ENCODE results near the gene SMARCC2. TPM values are rescaled to one million over a fixed set of nuclear protein-coding genes. Genes with fewer than 3 reads are reported as not detected.

Gene SMARCC2
- polyA plus RNA-seq, 3 donors, result 116 to 152 (median 133) TPM

DNA sequence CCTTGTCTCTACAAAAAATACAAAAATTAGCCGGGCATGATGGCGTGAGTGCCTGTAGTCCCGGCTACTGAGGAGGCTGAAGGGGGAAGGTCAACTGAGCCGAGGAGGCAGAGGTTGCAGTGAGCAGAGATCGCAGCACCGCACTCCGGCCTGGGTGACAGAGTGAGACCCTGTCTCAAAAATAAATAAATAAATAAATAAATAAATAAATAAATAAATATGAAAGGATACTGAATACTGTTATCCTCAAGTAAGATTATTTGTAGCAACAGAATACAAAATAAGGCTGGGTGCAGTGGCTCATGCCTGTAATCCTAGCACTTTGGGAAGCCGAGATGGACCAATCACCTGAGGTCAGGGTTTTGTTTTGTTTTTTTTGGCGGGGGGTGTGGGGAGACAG is 30.6 kb upstream of the SMARCC2 start:
- no peak for DNase-seq

DNA sequence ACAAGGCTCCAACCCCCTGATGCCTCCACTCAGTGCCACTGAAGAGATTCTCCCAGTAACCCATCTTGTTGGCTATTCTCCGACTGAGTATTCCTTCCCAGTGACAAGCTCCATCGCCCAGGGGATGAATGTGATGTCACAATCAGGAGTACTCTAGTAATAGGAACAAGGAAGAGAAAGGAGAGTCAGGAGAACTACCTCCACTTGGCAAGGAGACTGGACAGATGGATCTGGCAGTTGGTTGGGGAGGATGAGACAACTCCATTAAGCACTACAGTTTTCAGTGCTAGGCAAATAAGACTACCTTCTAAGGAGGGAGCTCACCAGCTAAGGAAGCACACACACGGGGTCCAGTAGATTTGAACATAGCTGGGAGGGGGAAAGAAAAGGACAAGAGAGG is 27.2 kb upstream of the SMARCC2 start:
- no peak for DNase-seq

GRCh38 chr12:56213878-56214277 is 24.6 kb upstream of the SMARCC2 start:
- no peak for DNase-seq

DNA sequence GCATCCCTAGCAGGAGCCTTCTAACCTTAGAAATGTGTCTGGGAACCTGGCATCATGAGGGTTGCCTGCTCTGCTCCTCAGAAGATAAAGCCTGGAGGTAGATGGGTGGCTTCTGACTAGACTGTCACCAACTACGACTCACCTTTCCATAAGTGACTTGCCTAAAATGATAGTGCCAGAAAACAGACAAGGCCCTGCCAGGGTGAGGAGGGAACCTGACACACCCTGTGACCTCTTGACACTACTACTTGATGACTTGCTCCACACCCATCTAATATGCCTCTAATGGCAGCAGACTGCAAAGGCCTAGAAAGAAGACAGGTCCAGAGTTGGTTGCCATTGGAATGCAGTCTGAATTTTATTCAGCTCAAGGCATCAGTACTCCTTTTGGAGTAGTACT is 23.1 kb upstream of the SMARCC2 start:
- no peak for DNase-seq

GRCh38 chr12:56208006-56208405 is 18.7 kb upstream of the SMARCC2 start:
- DNase-seq, result no peak

- no peak for DNase-seq
Measured at GRCh38 chr12:56206452-56207166, 17.3 kb upstream of the SMARCC2 start.

DNA sequence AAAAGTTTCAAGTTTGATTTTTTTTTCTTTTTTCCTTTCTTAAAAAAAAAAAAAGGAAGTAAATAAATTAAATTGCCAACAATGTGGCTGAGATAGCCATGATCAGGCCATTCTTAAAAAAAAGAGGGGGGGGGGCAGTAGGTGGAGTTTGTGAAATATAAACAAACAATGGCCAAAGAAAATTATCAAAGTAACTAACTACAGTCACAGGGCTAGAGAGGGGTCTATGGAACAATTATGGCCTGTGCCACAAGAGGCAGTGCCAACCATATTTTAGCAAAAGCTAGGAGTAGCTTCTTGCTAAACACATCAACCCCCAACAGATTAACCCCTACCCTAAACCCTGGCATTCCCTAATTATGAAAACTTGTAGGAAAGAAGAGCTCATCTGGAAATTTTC is 16.2 kb upstream of the SMARCC2 start:
- no peak for DNase-seq

DNA sequence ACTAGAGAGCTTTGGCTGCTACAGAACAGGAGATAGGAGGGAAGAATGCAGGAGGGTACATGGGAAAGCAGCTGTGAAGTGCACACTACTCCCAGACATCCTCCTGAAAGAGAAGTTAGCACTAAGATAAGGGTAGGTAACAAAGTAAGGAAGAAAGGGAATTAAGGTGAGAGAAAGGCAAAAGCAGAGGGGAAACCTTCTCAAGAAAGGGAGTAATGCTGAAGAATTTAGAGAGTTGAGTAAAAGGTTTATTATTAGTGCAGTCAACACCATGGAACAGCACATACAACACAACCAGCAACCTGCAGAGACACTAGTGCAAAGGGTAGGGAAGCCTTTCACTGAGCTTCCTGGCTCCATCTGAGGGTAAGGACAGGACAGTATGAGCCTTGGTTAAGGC is 15.0 kb upstream of the SMARCC2 start:
- DNase-seq, result no peak

DNA sequence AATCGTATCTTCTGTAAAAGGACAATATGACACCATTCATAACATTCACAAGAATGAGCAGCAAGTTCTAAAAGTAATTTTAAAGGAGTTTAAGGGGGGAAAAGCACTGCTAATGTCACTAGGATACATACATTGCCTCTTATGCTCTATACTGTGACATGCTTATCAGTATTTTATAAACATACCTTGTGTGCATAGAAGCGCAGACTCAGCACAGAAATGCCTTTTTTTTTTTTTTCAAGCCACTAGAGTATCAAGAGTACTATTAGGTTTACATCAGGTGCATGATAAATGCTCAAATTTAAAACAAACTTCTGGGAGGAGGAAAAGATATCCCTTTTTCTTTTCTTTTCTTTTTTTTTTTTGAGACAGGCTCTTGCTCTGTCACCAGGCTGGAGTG is 13.6 kb upstream of the SMARCC2 start:
- DNase-seq, result no peak

DNA sequence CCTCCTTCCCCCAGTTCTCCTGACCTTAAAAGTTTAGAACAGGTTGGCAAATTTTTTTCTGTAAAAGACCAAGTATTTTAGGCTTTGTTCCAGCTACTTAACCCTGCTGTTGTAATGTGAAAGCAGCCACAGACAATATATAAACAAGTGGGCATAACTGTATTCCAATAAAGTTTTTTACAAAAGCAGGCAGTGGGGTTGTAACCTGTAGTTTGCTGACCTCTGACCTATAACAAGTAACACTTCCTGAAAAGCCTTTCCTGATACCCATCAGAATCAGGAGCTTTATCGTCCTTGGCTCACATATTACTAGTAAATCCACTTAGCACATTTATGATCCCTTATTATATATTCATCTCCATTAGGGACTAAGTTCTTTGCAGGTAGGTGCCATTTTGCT is 13.1 kb upstream of the SMARCC2 start:
- no peak for DNase-seq

GRCh38 chr12:56198836-56199235 is 9.6 kb upstream of the SMARCC2 start:
- DNase-seq, result no peak

GRCh38 chr12:56197921-56198635 is 8.8 kb upstream of the SMARCC2 start:
- no peak for DNase-seq

DNA sequence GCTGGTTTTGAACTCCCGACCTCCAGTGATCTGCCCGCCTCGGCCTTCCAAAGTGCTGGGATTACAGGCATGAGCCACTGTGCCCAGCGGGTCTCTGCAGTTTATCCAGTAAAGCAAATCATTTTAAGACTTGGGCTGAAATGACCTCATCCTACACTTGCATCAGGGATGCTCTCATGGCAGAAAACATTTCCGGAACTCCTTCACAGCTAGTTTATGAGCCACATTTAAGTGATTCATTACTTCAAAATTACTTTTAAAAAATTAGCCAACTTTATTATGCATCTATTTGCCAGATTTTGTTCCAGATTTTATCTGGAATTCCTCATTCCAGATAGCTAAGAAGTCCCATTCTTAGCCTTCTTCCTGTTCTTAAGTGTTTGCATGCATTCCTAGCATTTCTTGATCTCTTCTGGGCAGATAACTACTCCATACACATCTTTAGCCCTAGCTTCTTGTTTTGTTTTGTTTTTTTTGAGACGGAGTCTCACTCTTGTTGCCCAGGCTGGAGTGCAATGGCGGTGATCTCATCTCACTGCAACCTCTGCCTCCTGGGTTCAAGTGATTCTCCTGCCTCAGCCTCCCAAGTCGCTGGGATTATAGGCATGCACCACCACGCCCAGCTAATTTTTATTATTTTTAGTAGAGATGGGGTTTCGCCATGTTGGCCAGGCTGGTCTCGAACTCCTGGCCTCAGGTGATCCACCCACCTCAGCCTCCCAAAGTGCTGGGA is 7.7 kb upstream of the SMARCC2 start:
- DNase-seq, result peak; percentile 19

DNA sequence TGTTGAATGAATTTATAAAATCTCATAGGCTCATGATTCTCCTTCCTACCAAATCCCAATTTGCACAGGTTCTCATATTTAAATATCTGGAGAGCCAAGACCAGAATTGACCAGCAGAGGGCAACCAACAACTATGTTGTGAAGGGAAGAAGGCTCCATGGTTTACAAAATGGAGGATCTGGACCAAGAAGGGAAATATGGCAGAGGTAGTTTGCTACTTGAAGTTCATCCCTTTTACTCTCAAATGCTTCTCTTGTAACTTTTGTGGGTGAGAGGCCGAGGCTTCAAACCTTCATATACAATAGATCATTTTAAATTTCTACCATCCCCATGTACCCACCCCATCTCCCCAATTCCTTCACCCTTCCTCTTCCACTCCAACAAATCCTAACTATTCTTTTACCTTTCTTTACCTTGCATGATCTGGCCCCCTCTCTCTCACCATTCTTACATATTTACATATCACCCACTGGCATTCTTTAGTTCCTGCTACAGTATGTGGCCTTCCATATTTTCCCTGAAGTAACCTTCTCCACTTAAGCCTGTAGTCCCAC is 3.8 kb upstream of the SMARCC2 start:
- peak; percentile 81 for DNase-seq

GRCh38 chr12:56192582-56192981 is 3.3 kb upstream of the SMARCC2 start:
- no peak for DNase-seq

GRCh38 chr12:56190695-56191155 is 1.4 kb upstream of the SMARCC2 start:
- DNase-seq, result no peak

GRCh38 chr12:56189918-56190694 is 823 bp upstream of the SMARCC2 start:
- peak; percentile 91 for DNase-seq

- peak; percentile 8 for DNase-seq
Measured at GRCh38 chr12:56188778-56189098, 545 bp downstream of the SMARCC2 start.

DNA sequence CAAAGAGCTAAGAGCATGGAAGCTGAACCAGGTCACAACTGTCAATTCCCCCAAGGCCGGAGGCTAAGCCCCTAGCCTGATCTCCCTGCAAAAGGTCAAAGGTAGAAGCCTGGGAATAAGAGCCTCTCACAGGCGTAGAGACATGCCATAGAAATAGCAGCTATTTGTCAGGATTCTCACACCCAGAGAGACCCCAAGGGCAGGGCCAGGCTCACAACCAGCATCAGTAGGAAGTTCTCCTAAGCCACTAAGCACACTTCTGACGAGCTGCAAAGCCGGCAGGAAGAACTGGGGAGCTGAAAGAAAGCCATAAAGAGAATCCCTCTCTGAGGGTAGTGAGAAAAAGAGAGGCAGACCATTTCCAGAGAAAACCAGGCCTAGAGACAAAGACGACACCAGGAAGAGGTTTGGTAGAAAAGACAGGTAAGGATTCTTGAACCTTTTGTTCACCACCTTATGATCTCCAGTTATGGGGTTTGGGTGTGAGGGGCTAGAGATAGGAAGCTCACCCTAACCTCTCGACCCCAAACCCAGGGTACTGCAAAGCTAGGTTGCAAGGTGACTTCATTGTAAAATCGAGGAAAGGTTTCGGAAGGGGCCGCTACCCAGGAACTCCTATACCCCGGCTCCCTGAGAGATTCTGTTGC is 1.0 kb downstream of the SMARCC2 start:
- DNase-seq, result peak; percentile 9

DNA sequence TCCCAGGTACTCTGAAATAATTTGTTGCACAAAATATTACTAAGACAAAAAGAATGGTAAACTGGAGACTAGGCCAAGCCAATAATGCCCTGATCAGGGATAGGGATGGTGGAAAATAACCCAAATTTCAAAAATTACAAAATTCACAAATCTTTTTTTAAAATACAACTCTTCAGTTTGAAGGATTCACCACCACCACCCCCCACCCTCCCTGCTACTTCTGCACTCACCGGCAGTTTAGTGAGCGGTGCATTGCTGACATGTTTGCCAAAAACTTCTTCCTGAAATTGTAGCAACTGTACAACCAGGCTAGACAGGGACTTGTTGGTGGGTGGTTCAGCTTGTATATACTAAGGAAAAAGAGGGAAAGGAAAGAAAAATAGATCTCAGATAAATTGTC is 2.3 kb downstream of the SMARCC2 start:
- no peak for DNase-seq

DNA sequence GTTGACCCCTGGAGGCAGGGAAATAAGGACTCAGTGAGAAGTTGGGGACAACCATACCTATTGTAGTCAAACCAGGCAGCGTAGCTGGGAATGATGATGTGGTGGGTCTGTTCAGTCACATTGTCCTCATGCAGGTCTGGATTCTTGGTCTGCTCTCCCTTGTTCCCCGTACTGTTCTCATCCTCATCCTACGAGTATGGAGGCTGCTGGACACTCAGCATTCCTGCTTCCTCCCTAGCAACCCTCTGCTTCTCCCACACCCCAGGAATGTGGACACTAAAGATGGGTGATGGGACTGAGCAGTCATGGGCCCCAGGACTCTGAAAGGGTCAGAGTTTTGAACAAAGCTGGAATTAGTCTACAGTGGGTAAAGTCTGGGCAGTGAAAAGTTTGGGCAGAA is 10.9 kb downstream of the SMARCC2 start:
- no peak for DNase-seq

Measured in renal pelvis (tissue), 4 donors.